HCT116 (cell line): ENCODE results near the gene S1PR1.

Experiments
- POLR2AphosphoS5 ChIP-seq: IDR thresholded peaks from 2 replicates; pipeline ENCODE4 v1.6.1; 2011; ENCODE audit warnings: mild to moderate bottlenecking, low read depth, low read length, moderate library complexity
- SRF ChIP-seq: IDR thresholded peaks from 2 replicates; pipeline ENCODE4 v1.6.1; 2012; ENCODE audit warnings: low read depth
- TF ChIP-seq, protein P1 (sequence below), 3 experiments: fragments of 200-600 bp in 1 of 3; sonication (generic) in 1 of 3; IDR thresholded peaks in 2 of 3; conservative IDR thresholded peaks in 1 of 3; 2 replicates each; pipeline ENCODE4 v1.5.1; 2012 to 2017; ENCODE audit warnings: low read depth in 2 of 3, low read length in 2 of 3, antibody characterized with exemption in 1 of 3, borderline replicate concordance in 1 of 3, control low read depth in 1 of 3, mild to moderate bottlenecking in 1 of 3, mixed read lengths in 1 of 3, mixed run types in 1 of 3, moderate library complexity in 1 of 3; ENCODE audit not compliant: insufficient read depth in 1 of 3
- TF ChIP-seq, protein P2 (sequence below): IDR thresholded peaks from 2 replicates; pipeline ENCODE4 v1.6.1; 2012

GRCh38 chr1:101243751-101244150 is 6.9 kb downstream of the S1PR1 start:
- TF ChIP-seq POLR2AphosphoS5 (no peak), SRF (no peak)
- TF ChIP-seq, protein P1, sequence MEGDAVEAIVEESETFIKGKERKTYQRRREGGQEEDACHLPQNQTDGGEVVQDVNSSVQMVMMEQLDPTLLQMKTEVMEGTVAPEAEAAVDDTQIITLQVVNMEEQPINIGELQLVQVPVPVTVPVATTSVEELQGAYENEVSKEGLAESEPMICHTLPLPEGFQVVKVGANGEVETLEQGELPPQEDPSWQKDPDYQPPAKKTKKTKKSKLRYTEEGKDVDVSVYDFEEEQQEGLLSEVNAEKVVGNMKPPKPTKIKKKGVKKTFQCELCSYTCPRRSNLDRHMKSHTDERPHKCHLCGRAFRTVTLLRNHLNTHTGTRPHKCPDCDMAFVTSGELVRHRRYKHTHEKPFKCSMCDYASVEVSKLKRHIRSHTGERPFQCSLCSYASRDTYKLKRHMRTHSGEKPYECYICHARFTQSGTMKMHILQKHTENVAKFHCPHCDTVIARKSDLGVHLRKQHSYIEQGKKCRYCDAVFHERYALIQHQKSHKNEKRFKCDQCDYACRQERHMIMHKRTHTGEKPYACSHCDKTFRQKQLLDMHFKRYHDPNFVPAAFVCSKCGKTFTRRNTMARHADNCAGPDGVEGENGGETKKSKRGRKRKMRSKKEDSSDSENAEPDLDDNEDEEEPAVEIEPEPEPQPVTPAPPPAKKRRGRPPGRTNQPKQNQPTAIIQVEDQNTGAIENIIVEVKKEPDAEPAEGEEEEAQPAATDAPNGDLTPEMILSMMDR (IDR thresholded peaks at IDR 0.05 in 2 of 3, conservative IDR thresholded peaks at IDR 0.05 in 1 of 3; ENCODE audit: borderline replicate concordance in 1 of 3, insufficient read depth in 1 of 3, low read depth in 2 of 3, low read length in 2 of 3), result no peak
- TF ChIP-seq, protein P2, sequence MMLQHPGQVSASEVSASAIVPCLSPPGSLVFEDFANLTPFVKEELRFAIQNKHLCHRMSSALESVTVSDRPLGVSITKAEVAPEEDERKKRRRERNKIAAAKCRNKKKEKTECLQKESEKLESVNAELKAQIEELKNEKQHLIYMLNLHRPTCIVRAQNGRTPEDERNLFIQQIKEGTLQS, result no peak
